CD4-positive, alpha-beta T cell treated with Interleukin-4 for 1 hour (primary cell): Measurements from ENCODE around the gene PARP8.

Experiments used
- DNase-seq, 2 donors: peaks; one replicate each; pipeline ENCODE4 v3.0.0-alpha.2; 2020 to 2022

The PARP8 gene

GRCh38 chr5:50855001-50855400, 188.6 kb downstream of the PARP8 start:
- no peak for DNase-seq

GRCh38 chr5:50856401-50857119, 190.1 kb downstream of the PARP8 start:
- DNase-seq, result no peak

GRCh38 chr5:50863534-50864170, 197.2 kb downstream of the PARP8 start:
- DNase-seq, result no peak

- DNase-seq, result no peak
Observed at GRCh38 chr5:50864466-50864865, 198.0 kb downstream of the PARP8 start.

GRCh38 chr5:50866415-50866814, 200.0 kb downstream of the PARP8 start:
- DNase-seq, result no peak

GRCh38 chr5:50867140-50867539, 200.7 kb downstream of the PARP8 start:
- DNase-seq, result no peak

- DNase-seq, result no peak
Observed at GRCh38 chr5:50873595-50874277, 207.3 kb downstream of the PARP8 start.

GRCh38 chr5:50874306-50875001, 208.0 kb downstream of the PARP8 start:
- no peak for DNase-seq

- no peak for DNase-seq
Observed at GRCh38 chr5:50875002-50875344, 208.5 kb downstream of the PARP8 start.

GRCh38 chr5:50878470-50878869, 212.0 kb downstream of the PARP8 start:
- DNase-seq, result no peak

GRCh38 chr5:50881407-50881806, 215.0 kb downstream of the PARP8 start:
- DNase-seq, result no peak

- no peak for DNase-seq
Observed at GRCh38 chr5:50886657-50887345, 220.4 kb downstream of the PARP8 start.

- no peak for DNase-seq
Observed at GRCh38 chr5:50887889-50888633, 221.6 kb downstream of the PARP8 start.

- DNase-seq, result no peak
Observed at GRCh38 chr5:50888751-50889150, 222.3 kb downstream of the PARP8 start.

- no peak for DNase-seq
Observed at GRCh38 chr5:50889790-50890189, 223.4 kb downstream of the PARP8 start.
